SK-N-SH treated with all-trans-retinoic acid at 6 μM for 48 hours (cell line): ENCODE measurements around the gene ZFHX3.

ENCODE experiments used
- ARNTL ChIP-seq: fragments of 450-650 bp; formaldehyde crosslinking; IDR thresholded peaks from 2 replicates; pipeline ENCODE4 v1.5.0; 2020; ENCODE audit warnings: low read depth, mild to moderate bottlenecking, moderate library complexity, borderline replicate concordance
- CSDC2 ChIP-seq: fragments of 250-450 bp; sonication (Bioruptor Pico); IDR thresholded peaks from 2 replicates; pipeline ENCODE4 v1.5.0; 2020; ENCODE audit warnings: mild to moderate bottlenecking, moderate library complexity
- OSR1 ChIP-seq: fragments of 250-450 bp; sonication (Bioruptor Pico); IDR thresholded peaks from 2 replicates; pipeline ENCODE4 v1.8.0; 2022; ENCODE audit warnings: moderate library complexity, mild to moderate bottlenecking, inconsistent platforms
- RARB ChIP-seq: fragments of 250-450 bp; sonication (Bioruptor Pico); IDR thresholded peaks from 2 replicates; pipeline ENCODE4 v1.8.0; 2021; ENCODE audit warnings: mild to moderate bottlenecking, moderate library complexity
- TCF4 ChIP-seq: fragments of 250-450 bp; sonication (Bioruptor Pico); IDR thresholded peaks from 2 replicates; pipeline ENCODE4 v1.8.0; 2021; ENCODE audit warnings: mild to moderate bottlenecking, moderate library complexity, borderline replicate concordance
- TOX ChIP-seq: fragments of 250-450 bp; sonication (Bioruptor Pico); IDR thresholded peaks from 2 replicates; pipeline ENCODE4 v1.8.0; 2021; ENCODE audit warnings: mild to moderate bottlenecking, moderate library complexity, borderline replicate concordance
- ZFP30 ChIP-seq: fragments of 450-650 bp; formaldehyde crosslinking; IDR thresholded peaks from 2 replicates; pipeline ENCODE4 v1.5.0; 2022; ENCODE audit warnings: mild to moderate bottlenecking, moderate library complexity
- TF ChIP-seq, protein P1 (sequence below): fragments of 250-450 bp; sonication (Bioruptor Pico); IDR thresholded peaks from 2 replicates; pipeline ENCODE4 v1.5.1; 2020; ENCODE audit warnings: low read depth, mild to moderate bottlenecking, moderate library complexity
- TF ChIP-seq, protein P2 (sequence below): fragments of 250-450 bp; sonication (Bioruptor Pico); IDR thresholded peaks from 2 replicates; pipeline ENCODE4 v1.8.0; 2020; ENCODE audit warnings: mild to moderate bottlenecking, moderate library complexity, borderline replicate concordance

DNA sequence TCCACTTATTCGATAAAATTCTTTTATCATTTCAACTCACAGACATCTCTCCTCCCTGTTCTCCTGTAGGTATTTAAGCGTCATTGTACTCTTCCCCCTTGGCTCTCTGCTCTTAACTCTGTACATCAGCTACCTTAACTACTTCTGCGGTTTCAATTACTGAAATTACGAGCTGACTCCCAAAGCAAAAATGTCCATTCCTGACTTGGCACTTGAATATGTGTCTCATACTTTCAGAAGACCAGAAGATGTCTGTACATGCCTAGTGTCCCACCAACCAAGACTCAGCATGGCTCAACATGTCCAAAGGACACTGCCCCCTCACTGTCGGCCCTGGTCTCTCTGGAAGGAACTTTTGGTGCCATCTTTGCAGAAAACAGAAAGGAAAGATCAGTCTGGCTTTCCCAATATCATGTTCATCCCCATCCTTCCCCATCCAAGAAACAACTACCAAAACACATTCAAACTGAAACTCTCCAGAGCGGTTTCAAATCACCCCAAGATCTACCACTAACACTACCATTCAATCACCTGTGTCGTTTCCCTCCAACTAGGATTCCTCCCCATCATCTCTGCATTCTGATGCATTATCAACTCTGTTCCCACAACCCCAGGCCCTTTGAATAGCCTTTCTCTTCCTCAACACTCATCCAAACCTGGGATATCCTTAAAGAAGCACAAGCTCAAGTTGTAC, 74.9 kb downstream of the ZFHX3 start:
- TF ChIP-seq, protein P1, sequence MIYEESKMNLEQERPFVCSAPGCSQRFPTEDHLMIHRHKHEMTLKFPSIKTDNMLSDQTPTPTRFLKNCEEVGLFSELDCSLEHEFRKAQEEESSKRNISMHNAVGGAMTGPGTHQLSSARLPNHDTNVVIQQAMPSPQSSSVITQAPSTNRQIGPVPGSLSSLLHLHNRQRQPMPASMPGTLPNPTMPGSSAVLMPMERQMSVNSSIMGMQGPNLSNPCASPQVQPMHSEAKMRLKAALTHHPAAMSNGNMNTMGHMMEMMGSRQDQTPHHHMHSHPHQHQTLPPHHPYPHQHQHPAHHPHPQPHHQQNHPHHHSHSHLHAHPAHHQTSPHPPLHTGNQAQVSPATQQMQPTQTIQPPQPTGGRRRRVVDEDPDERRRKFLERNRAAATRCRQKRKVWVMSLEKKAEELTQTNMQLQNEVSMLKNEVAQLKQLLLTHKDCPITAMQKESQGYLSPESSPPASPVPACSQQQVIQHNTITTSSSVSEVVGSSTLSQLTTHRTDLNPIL (CRISPR knock-in tag) = no peak
- no peak for TF ChIP-seq RARB (CRISPR knock-in tag)
- TF ChIP-seq ARNTL (CRISPR knock-in tag) = no peak
- TF ChIP-seq OSR1 (CRISPR knock-in tag) = no peak
- TF ChIP-seq TOX (CRISPR knock-in tag) = no peak
- TF ChIP-seq, protein P2, sequence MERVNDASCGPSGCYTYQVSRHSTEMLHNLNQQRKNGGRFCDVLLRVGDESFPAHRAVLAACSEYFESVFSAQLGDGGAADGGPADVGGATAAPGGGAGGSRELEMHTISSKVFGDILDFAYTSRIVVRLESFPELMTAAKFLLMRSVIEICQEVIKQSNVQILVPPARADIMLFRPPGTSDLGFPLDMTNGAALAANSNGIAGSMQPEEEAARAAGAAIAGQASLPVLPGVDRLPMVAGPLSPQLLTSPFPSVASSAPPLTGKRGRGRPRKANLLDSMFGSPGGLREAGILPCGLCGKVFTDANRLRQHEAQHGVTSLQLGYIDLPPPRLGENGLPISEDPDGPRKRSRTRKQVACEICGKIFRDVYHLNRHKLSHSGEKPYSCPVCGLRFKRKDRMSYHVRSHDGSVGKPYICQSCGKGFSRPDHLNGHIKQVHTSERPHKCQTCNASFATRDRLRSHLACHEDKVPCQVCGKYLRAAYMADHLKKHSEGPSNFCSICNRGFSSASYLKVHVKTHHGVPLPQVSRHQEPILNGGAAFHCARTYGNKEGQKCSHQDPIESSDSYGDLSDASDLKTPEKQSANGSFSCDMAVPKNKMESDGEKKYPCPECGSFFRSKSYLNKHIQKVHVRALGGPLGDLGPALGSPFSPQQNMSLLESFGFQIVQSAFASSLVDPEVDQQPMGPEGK (CRISPR knock-in tag) = no peak
- no peak for TF ChIP-seq ZFP30
- no peak for TF ChIP-seq TCF4 (CRISPR knock-in tag)
- TF ChIP-seq CSDC2 (CRISPR knock-in tag) = no peak
